Activated naive CD4-positive, alpha-beta T cell treated with Interleukin-2 at 50 U/mL for 16 hours (primary cell): ENCODE measurements around the gene CRELD2.
A peak's percentile ranks its signal among the peaks of the same experiment; 100 is the strongest.

Experiments
- DNase-seq: peaks from one replicate; pipeline ENCODE4 v3.0.0-alpha.2; 2020

CRELD2 gene

GRCh38 chr22:49917974-49918910 is at the start of gene CRELD2, which contains the start of gene ALG12:
CRELD2 (plus strand) TSS chr22:49918634; CDS start chr22:49918770, 136 bp downstream.
ALG12 (minus strand) TSS chr22:49918438; CDS start chr22:49913765, 4,673 bp downstream.
- DNase-seq, result peak; percentile 97

GRCh38 chr22:49869086-49869830 is 49.2 kb upstream of the CRELD2 start:
- no peak for DNase-seq

DNA sequence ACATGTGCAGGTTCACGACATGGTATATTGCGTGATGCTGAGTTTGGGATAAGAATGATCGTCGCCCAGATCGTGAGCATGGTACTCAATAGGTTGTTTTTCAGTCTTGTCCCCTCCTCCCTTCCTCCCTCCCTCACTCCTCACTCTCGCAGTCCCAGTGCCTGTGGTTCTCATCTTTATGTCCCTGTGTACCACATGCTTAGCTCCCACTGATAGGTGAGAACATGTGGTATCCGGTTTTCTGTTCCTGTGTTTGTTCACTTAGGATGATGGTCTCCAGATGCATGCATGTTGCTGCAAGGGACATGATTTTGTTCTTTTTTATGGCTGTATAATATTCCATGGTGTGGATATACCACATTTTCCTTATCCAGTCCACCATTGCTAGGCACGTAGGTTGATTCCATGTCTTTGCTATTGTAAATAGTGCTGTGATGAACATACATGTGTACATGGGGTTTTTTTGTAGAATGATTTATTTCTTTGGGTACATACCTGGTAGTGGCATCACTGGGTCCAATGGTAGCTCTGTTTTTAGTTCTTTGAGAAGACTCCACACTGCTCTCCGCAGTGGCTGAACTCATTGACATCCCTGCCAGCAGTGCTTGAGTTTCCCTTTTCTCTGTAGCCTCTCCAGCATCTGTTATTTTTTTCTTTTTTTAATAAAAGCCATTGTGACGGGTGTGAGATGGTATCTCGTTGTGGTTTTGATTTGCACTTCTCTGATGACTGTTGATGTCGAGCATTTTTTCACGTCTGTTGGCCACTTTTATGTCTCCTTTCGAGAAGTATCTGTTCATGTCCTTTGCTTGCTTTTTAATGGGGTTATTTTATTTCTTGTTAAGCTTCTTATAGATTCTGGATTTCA is 48.4 kb upstream of the CRELD2 start:
- DNase-seq, result no peak

DNA sequence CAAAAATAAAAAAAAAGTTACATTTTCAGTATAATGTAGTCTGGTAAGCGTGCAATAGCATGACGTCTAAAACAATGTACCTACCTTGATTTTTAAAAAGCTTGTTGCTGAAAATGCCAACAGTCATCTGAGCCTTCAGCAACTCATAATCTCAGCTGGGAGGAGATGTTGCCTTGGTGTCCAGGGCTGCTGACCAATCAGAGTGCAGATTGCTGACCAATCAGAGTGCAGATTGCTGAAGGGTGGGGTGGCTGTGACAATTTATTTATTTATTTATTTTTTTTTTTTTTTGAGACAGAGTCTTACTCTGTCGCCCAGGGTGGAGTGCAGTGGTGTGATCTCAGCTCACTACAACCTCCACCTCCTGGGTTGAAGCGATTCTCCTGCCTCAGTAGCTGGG is 47.0 kb upstream of the CRELD2 start:
- DNase-seq, result no peak

- DNase-seq, result no peak
Observed at GRCh38 chr22:49872347-49872746, 46.1 kb upstream of the CRELD2 start.

- DNase-seq, result no peak
Observed at GRCh38 chr22:49873228-49873940, 45.0 kb upstream of the CRELD2 start.

GRCh38 chr22:49877642-49878041 is 40.8 kb upstream of the CRELD2 start:
- no peak for DNase-seq

GRCh38 chr22:49878206-49878605 is 40.2 kb upstream of the CRELD2 start:
- no peak for DNase-seq

- no peak for DNase-seq
Observed at GRCh38 chr22:49879871-49880270, 38.6 kb upstream of the CRELD2 start.

- DNase-seq, result no peak
Observed at GRCh38 chr22:49880281-49880680, 38.2 kb upstream of the CRELD2 start.

DNA sequence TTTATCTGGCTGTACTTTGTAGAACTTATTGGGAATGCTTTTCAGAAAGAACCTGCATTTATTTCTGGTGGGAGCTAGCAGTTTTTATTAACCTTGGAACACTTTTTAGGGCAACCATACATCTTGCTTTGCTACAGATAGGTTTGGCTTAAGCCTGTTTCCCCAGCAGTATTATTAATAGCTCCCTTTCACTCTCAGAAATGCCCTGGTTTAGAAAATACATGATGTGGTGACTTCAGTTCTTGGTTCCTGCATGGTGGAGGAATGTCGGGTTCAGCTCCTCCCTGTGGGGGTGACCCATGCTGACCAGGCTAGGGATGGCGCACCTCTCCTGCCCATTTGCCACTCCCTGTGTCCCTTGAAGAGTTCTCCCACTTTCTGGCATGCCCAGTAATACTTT is 36.6 kb upstream of the CRELD2 start:
- no peak for DNase-seq

GRCh38 chr22:49882519-49883293 is 35.7 kb upstream of the CRELD2 start:
- no peak for DNase-seq

DNA sequence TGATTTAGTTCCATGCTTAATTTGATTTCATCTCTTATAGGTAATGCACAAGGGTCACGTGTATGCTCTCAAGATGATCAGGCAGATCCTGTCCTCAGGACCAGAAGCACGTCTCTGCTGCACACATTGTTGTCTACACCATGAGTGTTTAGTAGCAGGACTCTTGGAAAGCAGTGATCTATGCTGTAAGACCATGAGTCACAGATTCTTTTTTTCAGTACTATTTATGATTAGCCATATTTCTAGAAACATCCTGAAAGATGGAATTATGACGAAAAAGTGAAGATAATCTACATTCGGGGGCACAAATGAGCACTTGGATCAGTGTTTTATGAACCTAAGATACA is 35.2 kb upstream of the CRELD2 start:
- no peak for DNase-seq

DNA sequence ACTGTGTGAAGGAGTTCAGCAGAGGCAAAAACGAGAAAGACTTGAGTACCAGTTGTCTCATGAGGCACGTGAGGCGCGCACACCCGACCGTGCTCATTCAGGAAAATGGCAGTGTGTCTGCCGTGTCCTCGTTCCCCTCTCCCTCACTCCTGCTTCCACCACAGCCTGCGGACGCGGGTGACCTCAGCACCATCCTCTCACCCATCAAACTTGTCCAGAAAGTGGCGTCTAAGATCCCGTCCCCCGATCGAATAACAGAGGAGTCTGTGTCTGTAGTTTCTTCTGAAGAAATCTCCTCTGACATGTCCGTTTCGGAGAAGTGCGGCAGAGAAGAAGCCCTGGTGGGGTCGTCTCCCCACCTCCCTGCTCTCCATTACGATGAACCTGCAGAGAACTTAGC is 34.4 kb upstream of the CRELD2 start:
- no peak for DNase-seq

DNA sequence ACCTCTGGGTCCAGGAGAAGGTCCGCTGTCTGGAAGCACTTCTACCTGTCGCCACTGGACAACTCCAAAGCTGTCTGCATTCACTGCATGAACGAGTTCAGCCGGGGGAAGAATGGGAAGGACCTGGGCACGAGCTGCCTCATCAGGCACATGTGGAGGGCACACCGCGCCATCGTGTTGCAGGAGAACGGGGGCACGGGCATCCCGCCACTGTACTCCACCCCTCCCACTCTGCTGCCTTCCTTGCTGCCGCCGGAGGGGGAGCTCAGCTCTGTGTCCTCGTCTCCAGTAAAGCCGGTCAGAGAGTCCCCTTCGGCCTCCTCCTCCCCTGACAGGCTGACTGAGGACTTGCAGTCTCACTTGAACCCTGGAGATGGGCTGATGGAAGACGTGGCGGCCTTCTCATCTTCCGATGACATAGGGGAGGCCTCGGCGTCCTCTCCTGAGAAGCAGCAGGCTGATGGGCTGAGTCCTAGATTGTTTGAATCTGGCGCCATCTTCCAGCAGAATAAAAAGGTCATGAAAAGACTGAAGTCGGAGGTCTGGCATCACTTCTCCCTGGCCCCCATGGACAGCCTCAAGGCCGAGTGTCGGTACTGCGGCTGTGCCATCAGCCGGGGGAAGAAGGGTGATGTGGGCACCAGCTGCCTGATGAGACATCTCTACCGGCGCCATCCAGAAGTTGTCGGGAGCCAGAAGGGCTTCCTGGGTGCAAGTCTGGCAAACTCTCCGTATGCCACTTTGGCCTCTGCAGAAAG is 33.8 kb upstream of the CRELD2 start:
- DNase-seq, result no peak

DNA sequence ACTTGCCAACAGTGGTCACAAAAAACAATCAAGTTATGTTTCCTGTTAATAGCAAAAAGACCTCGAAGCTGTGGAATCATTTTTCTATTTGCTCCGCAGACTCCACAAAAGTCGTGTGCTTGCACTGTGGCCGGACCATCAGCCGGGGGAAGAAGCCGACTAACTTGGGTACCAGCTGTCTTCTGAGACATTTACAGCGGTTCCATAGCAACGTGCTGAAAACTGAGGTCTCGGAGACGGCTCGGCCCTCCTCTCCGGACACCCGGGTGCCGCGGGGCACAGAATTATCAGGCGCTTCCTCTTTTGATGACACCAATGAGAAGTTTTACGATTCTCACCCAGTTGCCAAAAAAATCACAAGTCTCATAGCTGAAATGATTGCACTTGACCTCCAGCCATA is 33.2 kb upstream of the CRELD2 start:
- no peak for DNase-seq

DNA sequence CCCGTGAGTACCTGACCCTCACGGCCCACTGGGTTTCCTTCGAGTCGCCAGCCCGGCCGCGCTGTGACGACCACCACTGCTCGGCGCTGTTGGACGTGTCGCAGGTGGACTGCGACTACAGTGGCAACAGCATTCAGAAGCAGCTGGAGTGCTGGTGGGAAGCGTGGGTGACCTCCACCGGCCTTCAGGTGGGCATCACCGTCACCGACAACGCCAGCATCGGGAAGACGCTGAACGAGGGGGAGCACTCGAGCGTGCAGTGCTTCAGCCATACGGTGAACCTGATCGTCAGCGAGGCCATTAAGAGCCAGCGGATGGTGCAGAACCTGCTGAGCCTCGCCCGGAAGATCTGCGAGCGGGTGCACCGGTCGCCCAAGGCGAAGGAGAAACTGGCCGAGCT is 32.6 kb upstream of the CRELD2 start:
- DNase-seq, result no peak

DNA sequence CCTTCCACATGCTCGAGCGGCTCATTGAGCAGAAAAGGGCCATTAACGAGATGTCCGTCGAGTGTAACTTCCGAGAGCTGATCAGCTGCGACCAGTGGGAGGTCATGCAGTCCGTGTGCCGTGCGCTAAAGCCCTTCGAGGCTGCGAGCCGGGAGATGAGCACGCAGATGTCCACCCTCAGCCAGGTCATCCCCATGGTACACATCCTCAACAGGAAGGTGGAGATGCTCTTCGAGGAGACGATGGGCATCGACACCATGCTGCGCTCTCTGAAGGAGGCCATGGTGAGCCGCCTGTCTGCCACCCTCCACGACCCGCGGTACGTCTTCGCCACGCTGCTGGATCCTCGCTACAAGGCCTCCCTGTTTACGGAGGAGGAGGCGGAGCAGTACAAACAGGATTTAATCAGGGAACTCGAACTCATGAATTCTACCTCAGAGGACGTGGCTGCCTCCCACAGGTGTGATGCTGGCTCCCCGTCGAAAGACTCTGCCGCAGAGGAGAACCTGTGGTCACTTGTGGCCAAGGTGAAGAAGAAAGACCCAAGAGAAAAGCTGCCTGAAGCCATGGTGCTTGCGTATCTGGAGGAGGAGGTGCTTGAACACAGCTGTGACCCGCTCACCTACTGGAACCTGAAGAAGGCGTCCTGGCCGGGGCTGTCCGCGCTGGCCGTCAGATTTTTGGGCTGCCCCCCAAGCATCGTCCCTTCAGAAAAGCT is 31.9 kb upstream of the CRELD2 start:
- DNase-seq, result no peak

DNA sequence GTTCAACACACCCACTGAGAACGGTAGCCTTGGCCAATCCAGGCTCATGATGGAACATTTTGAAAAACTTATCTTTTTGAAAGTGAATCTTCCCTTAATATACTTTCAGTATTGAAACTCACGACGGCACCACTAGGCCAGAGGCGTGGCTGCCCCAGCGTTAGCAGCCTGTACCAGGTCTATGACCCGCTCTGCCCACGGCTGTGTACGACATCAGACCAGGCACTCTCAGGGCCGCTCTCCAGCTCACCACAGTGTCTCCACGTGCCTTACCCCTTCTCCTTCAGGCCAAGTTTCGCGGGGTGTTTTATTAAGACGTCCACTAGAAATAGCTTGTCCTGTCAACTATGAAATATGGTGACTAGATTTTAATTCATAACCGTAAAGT is 31.4 kb upstream of the CRELD2 start:
- DNase-seq, result no peak

DNA sequence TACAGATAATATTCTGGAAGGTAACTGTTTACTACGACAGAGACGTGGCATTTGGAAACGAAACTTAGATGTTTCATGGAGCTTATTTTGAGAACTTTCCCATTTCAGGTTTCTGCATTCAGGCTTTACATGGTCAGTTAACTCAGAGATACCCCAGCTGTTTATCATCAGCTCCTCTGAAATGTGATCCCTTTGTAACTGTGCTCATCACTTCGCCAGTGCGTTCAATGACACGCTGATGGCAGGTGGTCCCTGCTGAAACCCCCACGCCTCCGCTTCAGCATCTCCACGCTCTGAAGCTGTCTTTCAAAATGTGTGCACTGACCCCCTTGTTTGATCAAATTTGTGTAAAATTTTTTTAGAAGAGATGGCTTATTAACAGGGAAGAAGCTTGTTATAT is 30.7 kb upstream of the CRELD2 start:
- no peak for DNase-seq
